HG03457 (cell line): ENCODE measurements around the gene BRD3OS.

Experiments used
- ATAC-seq: cut with Tn5 transposase; IDR thresholded peaks from one replicate; pipeline ENCODE4 v1.9.1; 2021; ENCODE audit warnings: moderate number of reproducible peaks; ENCODE audit not compliant: unreplicated experiment

Gene BRD3OS

DNA sequence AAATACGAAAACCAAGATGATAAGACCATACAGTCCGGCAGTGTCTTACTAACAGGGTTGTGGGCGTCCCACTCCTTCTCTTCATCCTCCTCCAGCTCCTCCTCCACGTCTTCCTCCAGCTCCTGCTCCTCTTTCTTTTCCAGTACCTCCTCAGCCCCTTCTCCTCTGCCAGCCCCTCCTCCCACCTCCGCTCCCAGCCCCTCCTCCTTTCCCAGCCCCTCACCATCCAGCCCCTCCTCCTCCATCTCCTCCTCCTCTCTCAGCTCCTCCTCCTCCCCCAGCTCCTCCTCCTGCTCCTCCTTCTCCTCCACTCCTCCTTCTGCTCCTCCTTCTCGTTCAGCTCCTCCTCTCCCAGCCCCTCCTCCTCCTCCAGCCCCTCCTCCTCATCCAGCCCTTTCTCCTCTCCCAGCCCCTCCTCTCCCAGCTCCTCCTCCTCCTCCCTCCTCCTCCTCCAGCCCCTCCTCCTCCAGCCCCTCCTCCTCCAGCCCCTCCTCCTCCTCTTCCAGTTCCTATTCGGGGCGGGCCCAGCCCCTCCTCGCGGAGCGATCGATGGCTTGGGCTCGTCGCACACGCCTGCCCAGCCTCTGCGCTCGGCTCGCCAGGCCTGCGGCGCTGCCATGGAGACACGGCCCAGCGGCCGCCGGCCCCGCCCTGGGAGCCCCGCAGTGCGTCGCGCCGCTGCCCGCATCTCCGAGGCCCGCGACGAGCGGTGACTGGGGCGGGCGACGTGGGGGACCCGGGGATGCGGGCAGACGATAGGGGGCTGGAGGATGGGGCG is at the start of gene BRD3OS:
Gene BRD3OS, plus strand, starts transcription at position 654 of the 778 bp plus-strand sequence. CDS start 1,267 bp downstream, outside the sequence.
- ATAC-seq, result peak; percentile 67

GRCh38 chr9:133975511-133975910 is 49.8 kb upstream of the BRD3OS start:
- ATAC-seq, result no peak

DNA sequence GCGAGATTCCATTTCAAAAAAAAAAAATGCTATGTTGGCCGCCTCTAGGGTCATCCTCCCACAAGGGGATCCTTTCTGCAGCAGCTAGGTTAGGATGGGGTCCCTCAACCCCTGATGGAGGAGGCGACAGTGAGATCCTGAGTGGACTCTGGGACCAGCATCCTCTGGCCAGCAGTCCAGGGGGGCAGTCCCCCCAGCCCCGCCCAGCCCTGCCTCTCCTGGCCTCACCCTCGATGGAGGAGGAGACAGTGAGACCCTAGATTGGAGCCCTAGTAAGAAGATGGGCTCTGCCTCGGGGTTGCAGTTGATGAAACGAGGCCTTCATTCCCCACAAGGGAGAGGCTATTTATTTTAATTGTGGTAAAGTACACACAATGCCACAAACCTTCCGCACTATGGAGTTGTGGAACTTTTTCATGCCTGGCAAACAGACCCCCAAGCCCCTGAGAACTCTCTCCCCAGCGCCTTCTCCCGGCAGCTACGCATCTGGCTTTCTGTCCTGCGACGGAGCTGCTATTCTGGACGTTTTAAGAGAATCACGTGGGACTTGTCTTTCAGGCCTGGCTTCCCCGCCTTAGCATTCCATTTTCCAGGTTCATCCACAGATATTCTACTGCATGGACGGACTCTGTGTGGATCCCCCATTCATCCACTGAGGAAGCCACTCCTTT is 49.0 kb upstream of the BRD3OS start:
- ATAC-seq, result no peak

DNA sequence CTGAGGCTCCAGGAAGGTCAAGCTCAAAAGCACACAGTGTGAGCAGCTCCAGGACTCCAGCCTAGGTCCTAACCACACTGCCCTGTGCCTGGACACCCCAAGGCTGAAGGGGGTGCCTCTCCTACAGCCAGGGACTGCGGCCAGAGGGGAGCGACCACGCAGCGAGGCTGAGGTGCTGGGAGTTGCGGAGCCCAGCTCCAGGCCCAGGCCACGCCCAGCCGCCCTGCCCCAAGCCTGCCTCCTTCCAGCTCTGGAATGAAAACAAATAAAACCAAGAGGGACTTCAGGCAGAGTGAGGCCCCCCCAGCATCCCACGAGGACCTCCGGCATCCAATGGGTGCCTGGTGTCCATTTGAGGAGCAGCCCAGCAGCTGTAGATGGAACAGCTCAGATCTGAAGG is 48.4 kb upstream of the BRD3OS start:
- no peak for ATAC-seq

GRCh38 chr9:133977421-133978201 is 47.7 kb upstream of the BRD3OS start:
- no peak for ATAC-seq

DNA sequence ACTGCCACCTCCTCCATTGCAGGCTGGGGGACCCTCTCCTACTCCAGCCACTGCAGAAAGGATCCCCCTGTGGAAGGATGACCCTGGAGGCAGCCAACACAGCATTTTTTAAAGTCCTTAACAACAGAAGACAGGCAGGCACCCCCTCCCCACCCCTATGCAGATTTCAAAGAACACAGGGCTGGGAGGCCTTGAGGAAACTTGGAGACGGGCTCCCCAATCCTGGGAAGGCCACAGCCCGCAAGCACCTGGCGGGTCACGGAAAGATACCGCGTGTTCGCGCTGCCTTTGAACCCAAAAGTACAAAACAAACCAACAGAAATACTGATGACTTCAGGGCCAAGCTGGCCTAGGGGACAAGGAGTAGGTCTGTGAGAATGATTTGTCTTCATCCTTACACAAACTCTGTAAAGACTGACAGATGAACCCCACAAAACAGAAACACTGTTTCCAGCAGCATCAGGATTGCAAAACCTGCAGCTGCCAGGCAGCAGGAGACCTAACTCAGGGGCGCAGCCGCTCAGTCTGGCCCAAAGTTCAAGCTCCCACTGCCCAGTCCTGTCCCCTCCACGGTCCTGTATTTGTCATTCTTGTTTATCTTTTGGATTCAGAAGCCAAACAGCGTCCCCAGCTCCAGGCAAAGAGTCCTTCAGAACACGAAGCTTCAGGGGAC is 46.9 kb upstream of the BRD3OS start:
- ATAC-seq, result no peak

DNA sequence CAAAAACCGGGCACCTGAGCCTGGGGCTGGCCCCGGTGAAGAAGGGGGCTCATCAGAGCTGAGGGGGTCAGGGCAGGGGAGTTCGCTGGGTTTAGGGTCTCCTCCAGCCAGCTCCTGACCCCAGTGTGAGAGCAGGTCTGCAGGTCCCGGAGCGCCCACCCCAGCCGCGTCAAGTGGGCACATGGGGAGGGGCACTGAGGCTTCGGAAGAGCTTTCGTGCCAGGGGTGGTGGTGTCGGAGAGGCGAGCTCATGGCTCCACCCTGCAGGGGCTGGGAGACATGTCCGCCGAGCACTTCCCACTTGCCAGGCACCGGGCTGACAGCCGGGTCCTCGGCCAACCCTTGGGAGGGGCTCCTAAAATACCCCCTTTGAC is 46.4 kb upstream of the BRD3OS start:
- no peak for ATAC-seq

GRCh38 chr9:133979273-133979920 is 45.9 kb upstream of the BRD3OS start:
- no peak for ATAC-seq

DNA sequence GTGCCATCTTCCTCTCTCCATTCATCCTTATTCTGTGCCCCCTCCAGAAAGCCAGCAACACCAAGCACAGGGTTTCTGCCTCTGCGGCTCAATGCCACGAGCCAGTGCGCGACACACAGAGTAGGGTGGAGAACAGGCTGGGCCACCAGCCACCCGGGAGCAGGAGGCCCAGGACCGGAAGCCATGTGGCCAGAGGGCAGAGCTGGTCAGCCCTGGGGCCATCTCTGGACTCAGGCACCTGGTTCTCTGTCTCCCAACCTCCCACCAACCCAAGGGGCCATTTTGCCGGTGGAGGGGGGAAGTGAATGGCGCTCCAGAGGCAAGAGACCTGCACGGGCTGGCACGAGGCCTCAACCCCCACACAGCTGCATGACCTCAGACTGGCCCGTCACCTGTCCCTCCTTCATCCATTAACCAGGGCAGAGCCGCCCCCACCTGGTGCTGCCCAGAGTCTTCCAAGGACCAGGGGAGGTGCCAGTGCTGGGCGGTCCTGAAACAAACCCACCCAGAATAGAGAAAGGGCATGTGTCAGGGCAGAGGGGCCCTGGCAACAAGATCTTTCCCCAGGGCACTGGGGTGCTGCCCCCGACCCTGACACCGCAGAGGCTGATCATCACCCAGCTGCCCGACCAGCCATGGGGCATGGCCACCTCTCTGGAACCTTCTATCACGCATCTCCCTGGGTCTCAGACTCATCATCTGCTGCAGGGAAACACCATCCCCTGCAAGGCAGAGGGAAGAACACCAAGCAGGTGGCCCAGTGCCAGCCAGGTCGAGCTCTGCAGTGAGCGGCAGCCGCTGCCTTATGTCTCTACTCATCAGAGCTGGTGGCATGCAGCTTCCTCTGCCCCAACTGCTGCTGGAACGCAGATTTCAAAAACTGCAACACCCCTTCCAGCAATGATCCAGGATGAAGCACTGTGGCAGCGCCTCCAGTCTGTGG is 45.1 kb upstream of the BRD3OS start:
- no peak for ATAC-seq

DNA sequence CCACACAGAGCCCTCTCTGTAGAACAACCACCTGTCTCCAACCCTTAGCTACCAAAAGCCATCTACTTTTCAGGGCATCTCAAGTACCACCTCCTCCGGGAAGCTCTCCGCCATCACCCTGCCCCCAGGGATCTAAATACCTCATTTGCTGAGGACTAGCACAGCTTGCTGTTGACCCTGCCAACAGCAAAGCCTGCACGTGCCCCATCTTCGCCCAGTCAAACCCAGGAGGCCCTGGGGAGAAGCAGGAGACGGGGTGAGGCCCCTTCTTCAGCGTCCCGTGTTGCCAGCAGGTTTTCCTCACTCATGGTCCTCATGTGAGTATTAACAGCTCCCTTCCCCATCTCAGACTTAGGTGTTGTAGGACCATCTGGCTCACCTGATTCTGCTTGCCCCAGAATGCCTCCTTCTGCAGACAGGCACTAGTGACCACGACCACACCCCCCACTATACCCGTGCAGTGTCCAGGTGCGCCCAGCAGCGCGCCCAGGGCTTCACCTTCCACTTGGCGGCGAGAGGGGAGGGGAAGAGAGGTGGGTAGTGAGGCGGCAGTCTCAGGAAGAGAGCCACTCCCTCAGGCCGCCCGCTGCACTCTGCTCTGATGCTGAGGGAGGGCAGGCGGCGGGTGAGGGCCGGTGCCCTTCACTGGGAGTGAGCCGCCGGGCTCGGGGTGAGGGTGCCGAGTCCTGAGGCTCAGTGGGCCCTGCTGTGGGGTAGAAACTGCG is 44.3 kb upstream of the BRD3OS start:
- no peak for ATAC-seq

GRCh38 chr9:133981589-133981957 is 43.7 kb upstream of the BRD3OS start:
- ATAC-seq, result no peak

GRCh38 chr9:133981958-133982681 is 43.2 kb upstream of the BRD3OS start:
- ATAC-seq, result no peak

DNA sequence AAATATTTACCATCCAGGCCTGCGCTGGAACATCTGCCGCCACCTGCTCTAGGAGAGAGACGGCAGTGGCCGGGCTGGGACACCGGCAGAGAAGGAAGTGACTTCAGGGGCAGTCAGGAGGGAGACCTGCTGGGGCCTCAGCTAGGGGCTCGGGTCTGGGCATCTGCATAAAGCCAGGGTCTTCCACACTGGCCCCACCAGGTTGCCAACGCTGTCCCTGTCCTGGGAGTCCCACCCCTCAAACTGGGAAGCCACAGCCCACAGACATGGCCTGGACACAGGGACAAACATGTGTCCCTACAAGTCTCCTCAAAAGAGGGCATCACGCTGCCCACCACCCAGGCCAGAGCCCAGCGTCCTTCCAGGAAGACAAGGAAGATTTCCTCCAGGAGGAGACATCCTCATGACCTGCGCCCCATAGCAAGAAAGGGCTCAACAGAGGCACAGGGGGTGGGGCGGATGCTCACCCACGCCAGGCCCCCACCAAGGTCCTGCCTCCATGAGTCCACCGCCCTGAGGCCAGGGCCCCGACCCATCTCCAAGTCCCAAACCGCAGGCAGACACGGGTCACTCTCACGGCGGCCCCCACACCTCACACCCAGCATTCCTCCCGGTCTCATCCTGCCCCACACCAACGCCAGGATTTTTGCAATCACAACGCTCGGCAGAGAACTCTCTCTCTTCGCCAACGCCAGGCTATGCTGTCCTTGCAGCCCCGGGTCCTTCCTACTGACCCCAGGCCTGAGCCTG is 42.1 kb upstream of the BRD3OS start:
- no peak for ATAC-seq

DNA sequence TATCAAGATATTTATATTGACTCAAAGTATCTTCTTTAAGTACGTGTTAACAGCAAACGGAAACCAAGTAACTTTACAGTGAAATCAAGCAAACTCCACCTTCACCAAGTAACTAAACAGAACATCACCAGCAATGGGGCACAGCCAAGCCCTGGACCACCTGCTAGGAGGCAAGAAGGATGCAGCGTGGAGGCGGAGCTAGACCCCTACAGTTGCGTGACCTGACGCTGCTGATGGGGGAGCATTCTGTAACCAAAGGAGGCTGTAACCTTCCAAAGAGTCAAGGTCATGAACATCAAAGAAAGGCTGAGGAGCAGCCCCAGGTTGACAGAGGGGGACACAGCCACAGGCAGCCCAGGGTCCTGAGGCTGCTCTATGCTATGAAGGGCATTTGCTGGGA is 39.2 kb upstream of the BRD3OS start:
- no peak for ATAC-seq

- ATAC-seq, result no peak
These were observed 38.4 kb upstream of the BRD3OS start for GRCh38 chr9:133986774-133987445.

- ATAC-seq, result no peak
These were observed 37.9 kb upstream of the BRD3OS start for GRCh38 chr9:133987446-133987788.
